SU-DHL-6 (cell line): Measurements from ENCODE around the gene TKTL2.

ENCODE experiments used
- H2AFZ ChIP-seq: fragments of 200-600 bp; sonication (generic); 2 replicates; pipeline ENCODE4 v1.6.1; 2014; ENCODE audit warnings: low read depth, mild to moderate bottlenecking, moderate library complexity, mixed read lengths, antibody characterized with exemption, low read length; ENCODE audit not compliant: severe bottlenecking
- H3F3A ChIP-seq: fragments of 200-600 bp; shearing (Covaris generic); 2 replicates; pipeline ENCODE4 v1.6.0; 2016; ENCODE audit warnings: antibody characterized with exemption, mild to moderate bottlenecking; ENCODE audit not compliant: insufficient read depth
- H3K27ac ChIP-seq: fragments of 200-600 bp; sonication (generic); 2 replicates; pipeline ENCODE4 v1.5.1; 2016; ENCODE audit warnings: low read depth, mild to moderate bottlenecking, low read length, moderate library complexity, mixed read lengths
- H3K27me3 ChIP-seq: fragments of 200-600 bp; sonication (generic), shearing (Covaris generic); 2 replicates; pipeline ENCODE4 v1.6.0; 2014; ENCODE audit warnings: mild to moderate bottlenecking, low read length
- H3K36me3 ChIP-seq: fragments of 200-600 bp; sonication (generic); 2 replicates; pipeline ENCODE4 v1.6.1; 2014; ENCODE audit warnings: mild to moderate bottlenecking, low read length, mixed read lengths
- H3K4me2 ChIP-seq: fragments of 300-600, 200-600 bp; shearing (Covaris generic), sonication (generic); 2 replicates; pipeline ENCODE4 v1.6.0; 2014; ENCODE audit warnings: low read length, low read depth, mild to moderate bottlenecking; ENCODE audit not compliant: poor library complexity, severe bottlenecking
- H3K4me3 ChIP-seq: fragments of 200-600 bp; sonication (generic); 2 replicates; pipeline ENCODE4 v1.5.1; 2014; ENCODE audit warnings: antibody characterized with exemption, low read length, mild to moderate bottlenecking, mixed read lengths; ENCODE audit not compliant: insufficient read depth, poor library complexity, severe bottlenecking
- H3K79me2 ChIP-seq: fragments of 200-600 bp; sonication (generic); 2 replicates; pipeline ENCODE4 v1.6.1; 2014; ENCODE audit warnings: mild to moderate bottlenecking, low read length, moderate library complexity; ENCODE audit not compliant: insufficient read depth
- H3K9ac ChIP-seq: fragments of 200-600 bp; sonication (generic); 2 replicates; pipeline ENCODE4 v1.7.0; 2014; ENCODE audit warnings: mild to moderate bottlenecking, low read length
- H3K9me2 ChIP-seq: fragments of 200-600 bp; sonication (generic); replicated peaks from 2 replicates; pipeline ENCODE4 v1.6.1; 2014; ENCODE audit warnings: low read length; ENCODE audit not compliant: insufficient read depth
- H3K9me3 ChIP-seq: fragments of 200-600 bp; sonication (generic); 2 replicates; pipeline ENCODE4 v1.6.1; 2014; ENCODE audit warnings: low read length, mixed read lengths; ENCODE audit not compliant: insufficient read depth
- H4K20me1 ChIP-seq: fragments of 200-600 bp; sonication (generic); 2 replicates; pipeline ENCODE4 v1.6.1; 2014; ENCODE audit warnings: low read depth, mild to moderate bottlenecking, antibody characterized with exemption, low read length, moderate library complexity, mixed read lengths
- EZH2phosphoT487 ChIP-seq: fragments of 200-600 bp; sonication (generic), shearing (Covaris generic); conservative IDR thresholded peaks from 2 replicates; pipeline ENCODE4 v1.6.1; 2018; ENCODE audit warnings: mild to moderate bottlenecking, antibody characterized with exemption, low read length, moderate library complexity, mixed read lengths
- TF ChIP-seq, protein P1 (sequence below): fragments of 200-600 bp; sonication (generic); IDR thresholded peaks from one replicate; pipeline ENCODE4 v1.5.1; 2017; ENCODE audit warnings: antibody characterized with exemption, mild to moderate bottlenecking, low read length, moderate library complexity; ENCODE audit not compliant: insufficient read depth, poor library complexity, severe bottlenecking

The TKTL2 gene, protein sequence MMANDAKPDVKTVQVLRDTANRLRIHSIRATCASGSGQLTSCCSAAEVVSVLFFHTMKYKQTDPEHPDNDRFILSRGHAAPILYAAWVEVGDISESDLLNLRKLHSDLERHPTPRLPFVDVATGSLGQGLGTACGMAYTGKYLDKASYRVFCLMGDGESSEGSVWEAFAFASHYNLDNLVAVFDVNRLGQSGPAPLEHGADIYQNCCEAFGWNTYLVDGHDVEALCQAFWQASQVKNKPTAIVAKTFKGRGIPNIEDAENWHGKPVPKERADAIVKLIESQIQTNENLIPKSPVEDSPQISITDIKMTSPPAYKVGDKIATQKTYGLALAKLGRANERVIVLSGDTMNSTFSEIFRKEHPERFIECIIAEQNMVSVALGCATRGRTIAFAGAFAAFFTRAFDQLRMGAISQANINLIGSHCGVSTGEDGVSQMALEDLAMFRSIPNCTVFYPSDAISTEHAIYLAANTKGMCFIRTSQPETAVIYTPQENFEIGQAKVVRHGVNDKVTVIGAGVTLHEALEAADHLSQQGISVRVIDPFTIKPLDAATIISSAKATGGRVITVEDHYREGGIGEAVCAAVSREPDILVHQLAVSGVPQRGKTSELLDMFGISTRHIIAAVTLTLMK

DNA sequence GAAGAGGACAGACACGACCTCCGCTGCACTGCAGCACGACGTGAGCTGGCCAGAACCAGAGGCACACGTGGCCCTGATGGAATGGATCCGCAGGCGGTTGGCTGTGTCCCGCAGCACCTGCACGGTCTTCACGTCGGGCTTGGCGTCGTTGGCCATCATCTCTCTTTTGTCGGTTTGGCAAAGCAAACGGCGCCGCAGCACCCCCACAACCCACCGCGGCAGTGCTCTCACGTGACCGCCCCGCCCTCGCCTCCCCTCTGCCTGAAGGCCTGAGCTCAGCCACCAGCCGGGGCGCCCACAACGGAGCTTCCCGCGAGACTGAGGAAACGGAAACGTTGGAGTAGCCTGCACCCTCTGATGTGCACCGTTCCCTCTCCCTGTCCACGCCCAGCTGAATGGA is at the start of gene TKTL2:
Gene TKTL2, minus strand, starts transcription at position 179 of the 400 bp plus-strand sequence. Its CDS starts 20 bp downstream, at position 159.
- no peak within 1 kb of the TSS for H3K9ac ChIP-seq
- no peaks in the 10 kb centered on the region for H3F3A ChIP-seq
- no peak within 1 kb of the TSS for H2AFZ ChIP-seq
- no peaks in the 10 kb centered on the region for H3K79me2 ChIP-seq
- H3K36me3 ChIP-seq, result no peaks in the 10 kb centered on the region
- H3K4me3 ChIP-seq, result no peak within 1 kb of the TSS
- H4K20me1 ChIP-seq, result no peaks in the 10 kb centered on the region
- TF ChIP-seq, protein P1, sequence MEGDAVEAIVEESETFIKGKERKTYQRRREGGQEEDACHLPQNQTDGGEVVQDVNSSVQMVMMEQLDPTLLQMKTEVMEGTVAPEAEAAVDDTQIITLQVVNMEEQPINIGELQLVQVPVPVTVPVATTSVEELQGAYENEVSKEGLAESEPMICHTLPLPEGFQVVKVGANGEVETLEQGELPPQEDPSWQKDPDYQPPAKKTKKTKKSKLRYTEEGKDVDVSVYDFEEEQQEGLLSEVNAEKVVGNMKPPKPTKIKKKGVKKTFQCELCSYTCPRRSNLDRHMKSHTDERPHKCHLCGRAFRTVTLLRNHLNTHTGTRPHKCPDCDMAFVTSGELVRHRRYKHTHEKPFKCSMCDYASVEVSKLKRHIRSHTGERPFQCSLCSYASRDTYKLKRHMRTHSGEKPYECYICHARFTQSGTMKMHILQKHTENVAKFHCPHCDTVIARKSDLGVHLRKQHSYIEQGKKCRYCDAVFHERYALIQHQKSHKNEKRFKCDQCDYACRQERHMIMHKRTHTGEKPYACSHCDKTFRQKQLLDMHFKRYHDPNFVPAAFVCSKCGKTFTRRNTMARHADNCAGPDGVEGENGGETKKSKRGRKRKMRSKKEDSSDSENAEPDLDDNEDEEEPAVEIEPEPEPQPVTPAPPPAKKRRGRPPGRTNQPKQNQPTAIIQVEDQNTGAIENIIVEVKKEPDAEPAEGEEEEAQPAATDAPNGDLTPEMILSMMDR, result no peak
- TF ChIP-seq EZH2phosphoT487, result no peak
- H3K9me3 ChIP-seq, result no peaks in the 10 kb centered on the region
- peaks cover 4% of the 10 kb centered on the region; the same call in 1 of the 2 replicates for H3K27me3 ChIP-seq
- H3K4me2 ChIP-seq, result no peak within 1 kb of the TSS
- H3K9me2 ChIP-seq, result no peaks in the 10 kb centered on the region
- H3K27ac ChIP-seq, result no peak within 1 kb of the TSS

DNA sequence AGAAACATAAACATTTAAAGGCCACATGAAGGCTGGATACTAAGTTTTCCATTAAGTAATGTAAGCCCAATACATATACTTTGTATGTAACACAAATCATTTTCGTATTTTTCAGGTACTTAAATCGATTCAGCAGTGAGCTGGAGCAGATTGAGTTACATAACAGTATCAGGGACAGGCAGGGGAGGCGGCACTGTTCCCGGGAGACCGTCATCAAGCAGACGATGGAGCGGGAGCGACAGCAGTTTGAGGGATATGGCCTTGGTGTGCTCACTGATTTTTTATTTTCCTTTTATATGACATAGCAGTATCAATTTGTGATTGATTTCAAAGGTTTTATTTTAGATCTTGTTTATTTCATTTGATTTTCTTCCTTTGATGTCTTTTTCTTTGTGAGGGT is 41.6 kb upstream of the TKTL2 start:
- Histone ChIP-seq H3K9ac (no peak overlapping the region), H2AFZ (no peak overlapping the region), H3K79me2 (peaks cover 25% of the 10 kb centered on the region), H3K4me3 (no peak overlapping the region), H3K9me2 (no peaks in the 10 kb centered on the region), H3K9me3 (no peaks in the 10 kb centered on the region), H3K36me3 (peaks cover 67% of the 10 kb centered on the region), H3K27ac (no peak overlapping the region), H3K4me2 (no peak overlapping the region), H4K20me1 (no peaks in the 10 kb centered on the region), H3F3A (no peaks in the 10 kb centered on the region), H3K27me3 (no peaks in the 10 kb centered on the region)
- TF ChIP-seq, protein P1, result no peak
- no peak for TF ChIP-seq EZH2phosphoT487

DNA sequence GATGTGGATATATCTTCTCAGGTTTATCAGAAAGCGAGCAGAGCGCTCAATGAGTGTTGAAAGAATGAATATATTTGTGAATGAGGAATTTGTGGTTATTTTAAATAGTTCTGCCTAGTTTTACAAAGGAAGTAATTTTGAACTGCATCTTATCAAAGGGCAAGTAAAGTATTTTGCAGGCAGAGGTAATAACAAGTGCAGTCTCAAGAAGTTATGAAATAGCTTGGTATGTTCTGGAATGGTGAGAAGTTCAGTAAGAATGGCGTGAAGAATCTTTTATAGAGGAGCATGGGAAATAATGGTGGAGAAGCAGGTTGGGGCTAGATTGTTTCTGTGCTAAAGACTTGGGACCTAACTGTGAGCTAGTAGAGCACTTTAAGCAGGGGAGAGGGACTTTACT is 31.8 kb upstream of the TKTL2 start:
- Histone ChIP-seq H2AFZ (no peak overlapping the region), H3K9me2 (no peaks in the 10 kb centered on the region), H3K4me3 (no peak overlapping the region), H3K9ac (no peak overlapping the region), H4K20me1 (peaks cover 42% of the 10 kb centered on the region; the same call in 1 of the 2 replicates), H3K4me2 (no peak overlapping the region), H3K36me3 (peaks cover 43% of the 10 kb centered on the region), H3K27me3 (no peaks in the 10 kb centered on the region), H3K79me2 (peaks cover 98% of the 10 kb centered on the region), H3K27ac (no peak overlapping the region), H3F3A (no peaks in the 10 kb centered on the region; the same call in 1 of the 2 replicates), H3K9me3 (no peaks in the 10 kb centered on the region)
- TF ChIP-seq, protein P1, result no peak
- no peak for TF ChIP-seq EZH2phosphoT487
